ENCODE measurements around the gene CYB5A. TPM values are rescaled to one million over a fixed set of nuclear protein-coding genes. Genes with fewer than 3 reads are reported as not detected.

CYB5A gene
- total RNA-seq, 4 donors from 2014 or later, result 45.7 to 95.3 (median 64.5) TPM

GRCh38 chr18:74274700-74275099 is 17.1 kb downstream of the CYB5A start:
- Histone ChIP-seq H3K36me3 (no peaks in the 10 kb centered on the region), H3K4me1 (peaks cover 0 to 5% of the 10 kb centered on the region in 2 donors), H3K27ac (no peak overlapping the region), H3K4me3 (replicated peaks in 1 of 3) (no peak overlapping the region), H3K9me3 (no peaks in the 10 kb centered on the region), H3K27me3 (no peaks in the 10 kb centered on the region)
- WGBS, 2 donors, result 78 to 84% methylated on average over 4 of the region's 4 CpGs
- DNase-seq, result no peak
- intact Hi-C loops (cut with DNase I), result no loop called here
- no peak for TF ChIP-seq CTCF (IDR thresholded peaks at IDR 0.05)
- no peak for TF ChIP-seq POLR2A (IDR thresholded peaks at IDR 0.05)

GRCh38 chr18:74273394-74273793 is 18.4 kb downstream of the CYB5A start:
- H3K27me3 ChIP-seq, result no peaks in the 10 kb centered on the region
- no peak overlapping the region for H3K27ac ChIP-seq
- TF ChIP-seq POLR2A (IDR thresholded peaks at IDR 0.05) (no peak), CTCF (IDR thresholded peaks at IDR 0.05) (no peak)
- WGBS, 2 donors, result 80 to 83% methylated on average over 3 of the region's 3 CpGs
- H3K36me3 ChIP-seq, result no peaks in the 10 kb centered on the region
- intact Hi-C loops (cut with DNase I), result no loop called here
- no peak for DNase-seq
- no peaks in the 10 kb centered on the region for H3K9me3 ChIP-seq
- no peak overlapping the region for H3K4me3 ChIP-seq (replicated peaks in 1 of 3)
- H3K4me1 ChIP-seq, result peaks cover 0 to under 1% of the 10 kb centered on the region in 2 donors

- no peak for TF ChIP-seq CTCF (IDR thresholded peaks at IDR 0.05)
- DNase-seq, result no peak
- no peaks in the 10 kb centered on the region for H3K4me1 ChIP-seq
- H3K36me3 ChIP-seq, result no peaks in the 10 kb centered on the region
- H3K27ac ChIP-seq, result no peak overlapping the region
- no peaks in the 10 kb centered on the region for H3K9me3 ChIP-seq
- 95 to 96% methylated on average over 3 of the region's 3 CpGs for WGBS, 2 donors
- H3K27me3 ChIP-seq, result no peaks in the 10 kb centered on the region
- H3K4me3 ChIP-seq (replicated peaks in 1 of 3), result no peak overlapping the region
- intact Hi-C loops (cut with DNase I), result no loop called here
Observed at GRCh38 chr18:74271635-74272034, 20.1 kb downstream of the CYB5A start.

- WGBS, 2 donors, result 57 to 69% methylated on average over 11 of the region's 11 CpGs
- no peak overlapping the region for H3K27ac ChIP-seq
- intact Hi-C loops (cut with DNase I), result no loop called here
- DNase-seq, result peak in 1 of 2 donors; percentile 18
- no peak for TF ChIP-seq POLR2A (IDR thresholded peaks at IDR 0.05)
- no peak for TF ChIP-seq CTCF (IDR thresholded peaks at IDR 0.05)
- no peaks in the 10 kb centered on the region for H3K36me3 ChIP-seq
- H3K4me3 ChIP-seq (replicated peaks in 1 of 3), result no peak overlapping the region
- H3K27me3 ChIP-seq, result no peaks in the 10 kb centered on the region
- no peaks in the 10 kb centered on the region for H3K9me3 ChIP-seq
- H3K4me1 ChIP-seq, result no peaks in the 10 kb centered on the region
Observed at GRCh38 chr18:74268933-74269620, 22.7 kb downstream of the CYB5A start.

GRCh38 chr18:74268175-74268574 is 23.6 kb downstream of the CYB5A start:
- TF ChIP-seq POLR2A (IDR thresholded peaks at IDR 0.05) (no peak), CTCF (IDR thresholded peaks at IDR 0.05) (no peak)
- intact Hi-C loops (cut with DNase I), result no loop called here
- no peak for DNase-seq
- Histone ChIP-seq H3K36me3 (no peaks in the 10 kb centered on the region), H3K27me3 (no peaks in the 10 kb centered on the region), H3K9me3 (no peaks in the 10 kb centered on the region), H3K4me1 (no peaks in the 10 kb centered on the region), H3K4me3 (replicated peaks in 1 of 3) (no peak overlapping the region), H3K27ac (no peak overlapping the region)
- WGBS, 2 donors, result 94 to 97% methylated on average over 7 of the region's 7 CpGs

Measured in thyroid gland (tissue), 4 donors.